ENCODE measurements around the gene MEGF6.

MEGF6 gene

GRCh38 chr1:3611170-3612019 is at the start of gene MEGF6:
TSS of gene MEGF6 (minus strand) at chr1:3611508. CDS start at chr1:3611268, 240 bp downstream.
- H3K4me1 Mint-ChIP-seq (ENCODE audit: low read depth) = no peaks in the 10 kb centered on the region
- peak within 1 kb of the TSS; percentile 32 for H3K4me3 Mint-ChIP-seq
- H3K27me3 Mint-ChIP-seq (ENCODE audit: low read depth) = peaks cover 28% of the 10 kb centered on the region
- no peaks in the 10 kb centered on the region for H3K36me3 Mint-ChIP-seq (ENCODE audit: low read depth)
- H3K27ac Mint-ChIP-seq = no peak within 1 kb of the TSS
- no peak for DNase-seq (ENCODE audit: low spot score)
- no peaks in the 10 kb centered on the region for H3K9me3 Mint-ChIP-seq

- DNase-seq (ENCODE audit: low spot score) = no peak
- H3K36me3 Mint-ChIP-seq (ENCODE audit: low read depth) = no peaks in the 10 kb centered on the region
- H3K27me3 Mint-ChIP-seq (ENCODE audit: low read depth) = peaks cover 21% of the 10 kb centered on the region
- H3K4me1 Mint-ChIP-seq (ENCODE audit: low read depth) = no peaks in the 10 kb centered on the region
- H3K27ac Mint-ChIP-seq = no peak overlapping the region
- H3K9me3 Mint-ChIP-seq = no peaks in the 10 kb centered on the region
- H3K4me3 Mint-ChIP-seq = no peak overlapping the region
Observed at GRCh38 chr1:3660704-3661103, 49.4 kb upstream of the MEGF6 start.

GRCh38 chr1:3659093-3659492 is 47.8 kb upstream of the MEGF6 start:
- Mint-ChIP-seq H3K27ac (no peak overlapping the region), H3K4me3 (no peak overlapping the region), H3K36me3 (ENCODE audit: low read depth) (no peaks in the 10 kb centered on the region), H3K27me3 (ENCODE audit: low read depth) (peaks cover 36% of the 10 kb centered on the region), H3K4me1 (ENCODE audit: low read depth) (no peaks in the 10 kb centered on the region), H3K9me3 (no peaks in the 10 kb centered on the region)
- DNase-seq (ENCODE audit: low spot score) = no peak

GRCh38 chr1:3658231-3658615 is 46.9 kb upstream of the MEGF6 start:
- H3K36me3 Mint-ChIP-seq (ENCODE audit: low read depth) = no peaks in the 10 kb centered on the region
- no peak for DNase-seq (ENCODE audit: low spot score)
- no peak overlapping the region for H3K27ac Mint-ChIP-seq
- peaks cover 45% of the 10 kb centered on the region for H3K27me3 Mint-ChIP-seq (ENCODE audit: low read depth)
- H3K9me3 Mint-ChIP-seq = no peaks in the 10 kb centered on the region
- no peaks in the 10 kb centered on the region for H3K4me1 Mint-ChIP-seq (ENCODE audit: low read depth)
- no peak overlapping the region for H3K4me3 Mint-ChIP-seq

GRCh38 chr1:3657578-3658230 is 46.4 kb upstream of the MEGF6 start:
- Mint-ChIP-seq H3K36me3 (ENCODE audit: low read depth) (no peaks in the 10 kb centered on the region), H3K9me3 (no peaks in the 10 kb centered on the region), H3K27me3 (ENCODE audit: low read depth) (peaks cover 48% of the 10 kb centered on the region), H3K27ac (no peak overlapping the region), H3K4me3 (no peak overlapping the region), H3K4me1 (ENCODE audit: low read depth) (no peaks in the 10 kb centered on the region)
- DNase-seq (ENCODE audit: low spot score) = no peak

- Mint-ChIP-seq H3K27me3 (ENCODE audit: low read depth) (peaks cover 48% of the 10 kb centered on the region), H3K27ac (no peak overlapping the region), H3K4me3 (no peak overlapping the region), H3K4me1 (ENCODE audit: low read depth) (no peaks in the 10 kb centered on the region), H3K9me3 (no peaks in the 10 kb centered on the region), H3K36me3 (ENCODE audit: low read depth) (no peaks in the 10 kb centered on the region)
- DNase-seq (ENCODE audit: low spot score) = no peak
Observed at GRCh38 chr1:3657096-3657475, 45.8 kb upstream of the MEGF6 start.

- no peaks in the 10 kb centered on the region for H3K4me1 Mint-ChIP-seq (ENCODE audit: low read depth)
- H3K4me3 Mint-ChIP-seq = no peak overlapping the region
- H3K36me3 Mint-ChIP-seq (ENCODE audit: low read depth) = no peaks in the 10 kb centered on the region
- H3K9me3 Mint-ChIP-seq = no peaks in the 10 kb centered on the region
- H3K27me3 Mint-ChIP-seq (ENCODE audit: low read depth) = peaks cover 48% of the 10 kb centered on the region
- H3K27ac Mint-ChIP-seq = no peak overlapping the region
- DNase-seq (ENCODE audit: low spot score) = no peak
Observed at GRCh38 chr1:3656450-3657095, 45.3 kb upstream of the MEGF6 start.

- H3K4me3 Mint-ChIP-seq = no peak overlapping the region
- peaks cover 2% of the 10 kb centered on the region for H3K4me1 Mint-ChIP-seq (ENCODE audit: low read depth)
- H3K27ac Mint-ChIP-seq = no peak overlapping the region
- DNase-seq (ENCODE audit: low spot score) = no peak
- H3K27me3 Mint-ChIP-seq (ENCODE audit: low read depth) = peaks cover 57% of the 10 kb centered on the region
- no peaks in the 10 kb centered on the region for H3K9me3 Mint-ChIP-seq
- H3K36me3 Mint-ChIP-seq (ENCODE audit: low read depth) = no peaks in the 10 kb centered on the region
Observed at GRCh38 chr1:3654549-3655281, 43.4 kb upstream of the MEGF6 start.

GRCh38 chr1:3653286-3653618 is 41.9 kb upstream of the MEGF6 start:
- Mint-ChIP-seq H3K36me3 (ENCODE audit: low read depth) (no peaks in the 10 kb centered on the region), H3K27me3 (ENCODE audit: low read depth) (peaks cover 53% of the 10 kb centered on the region), H3K4me1 (ENCODE audit: low read depth) (peaks cover 12% of the 10 kb centered on the region), H3K27ac (no peak overlapping the region), H3K9me3 (no peaks in the 10 kb centered on the region), H3K4me3 (peak overlapping the region; percentile 32)
- no peak for DNase-seq (ENCODE audit: low spot score)

GRCh38 chr1:3652548-3653285 is 41.4 kb upstream of the MEGF6 start:
- peak; percentile 15 for DNase-seq (ENCODE audit: low spot score)
- Mint-ChIP-seq H3K9me3 (no peaks in the 10 kb centered on the region), H3K4me3 (peak overlapping the region; percentile 21), H3K4me1 (ENCODE audit: low read depth) (peaks cover 16% of the 10 kb centered on the region), H3K36me3 (ENCODE audit: low read depth) (peaks cover 5% of the 10 kb centered on the region), H3K27me3 (ENCODE audit: low read depth) (peaks cover 49% of the 10 kb centered on the region), H3K27ac (no peak overlapping the region)

GRCh38 chr1:3651930-3652547 is 40.7 kb upstream of the MEGF6 start, which contains the start of gene TP73:
TSS of gene TP73 (plus strand) at chr1:3652516. CDS start at chr1:3682366, 29,850 bp downstream.
- DNase-seq (ENCODE audit: low spot score) = peak; percentile 22

GRCh38 chr1:3651026-3651929 is 40.0 kb upstream of the MEGF6 start:
- no peak for DNase-seq (ENCODE audit: low spot score)
- H3K4me1 Mint-ChIP-seq (ENCODE audit: low read depth) = peaks cover 17% of the 10 kb centered on the region
- H3K27me3 Mint-ChIP-seq (ENCODE audit: low read depth) = peaks cover 40% of the 10 kb centered on the region
- no peaks in the 10 kb centered on the region for H3K9me3 Mint-ChIP-seq
- H3K4me3 Mint-ChIP-seq = peak overlapping the region; percentile 42
- H3K27ac Mint-ChIP-seq = no peak overlapping the region
- peaks cover 9% of the 10 kb centered on the region for H3K36me3 Mint-ChIP-seq (ENCODE audit: low read depth)

More at GRCh38 chr1:3651930-3652547, 40.7 kb upstream of the MEGF6 start, which contains the start of gene TP73:
- Mint-ChIP-seq H3K36me3 (ENCODE audit: low read depth) (peaks cover 8% of the 10 kb centered on the region), H3K4me1 (ENCODE audit: low read depth) (peaks cover 17% of the 10 kb centered on the region), H3K27me3 (ENCODE audit: low read depth) (peaks cover 47% of the 10 kb centered on the region), H3K9me3 (no peaks in the 10 kb centered on the region), H3K4me3 (peak within 1 kb of the TSS; percentile 34), H3K27ac (no peak within 1 kb of the TSS)
